HepG2 (cell line): ENCODE results near the gene IFT88. TPM values are rescaled to one million over a fixed set of nuclear protein-coding genes. Genes with fewer than 3 reads are reported as not detected.

Experiments used
- AHR ChIP-seq: IDR thresholded peaks from 2 replicates; pipeline ENCODE4 v1.6.1; 2018; ENCODE audit warnings: missing genetic modification reagents, missing compliant biosample characterization
- BRD4 ChIP-seq: sonication (generic); formaldehyde crosslinking; IDR thresholded peaks from 2 replicates; pipeline ENCODE4 v1.4.0; 2020; ENCODE audit warnings: missing genetic modification reagents
- FOXA3 ChIP-seq: IDR thresholded peaks from 2 replicates; pipeline ENCODE4 v1.6.1; 2016; ENCODE audit warnings: missing genetic modification reagents, missing compliant biosample characterization
- FOXP4 ChIP-seq: sonication (generic); formaldehyde crosslinking; IDR thresholded peaks from 2 replicates; pipeline ENCODE4 v1.4.0; 2020; ENCODE audit warnings: missing genetic modification reagents
- HES4 ChIP-seq: sonication (generic); formaldehyde crosslinking; IDR thresholded peaks from 2 replicates; pipeline ENCODE4 v1.9.0; 2021; ENCODE audit warnings: mild to moderate bottlenecking, missing genetic modification reagents, borderline replicate concordance
- HINFP ChIP-seq: sonication (generic); formaldehyde crosslinking; IDR thresholded peaks from 2 replicates; pipeline ENCODE4 v1.4.0; 2020; ENCODE audit warnings: low read depth, mild to moderate bottlenecking, missing genetic modification reagents
- HNF4A ChIP-seq: sonication (generic); formaldehyde crosslinking; IDR thresholded peaks from 2 replicates; pipeline ENCODE4 v1.4.0; 2020; ENCODE audit warnings: missing genetic modification reagents
- KLF16 ChIP-seq, 2 experiments: sonication (generic) in 1 of 2; formaldehyde crosslinking in 1 of 2; IDR thresholded peaks; 2 replicates each; pipeline versions ENCODE4 v1.6.1 to v1.8.0; 2016 to 2023; ENCODE audit warnings: missing genetic modification reagents in 2 of 2, missing compliant biosample characterization in 1 of 2
- NR2C2 ChIP-seq: sonication (generic); formaldehyde crosslinking; IDR thresholded peaks from 2 replicates; pipeline ENCODE4 v1.4.0; 2020; ENCODE audit warnings: missing genetic modification reagents, mild to moderate bottlenecking, moderate library complexity, borderline replicate concordance
- ONECUT2 ChIP-seq: sonication (generic); formaldehyde crosslinking; IDR thresholded peaks from 2 replicates; pipeline ENCODE4 v1.4.0; 2020; ENCODE audit warnings: missing genetic modification reagents
- PAWR ChIP-seq: sonication (generic); formaldehyde crosslinking; IDR thresholded peaks from 2 replicates; pipeline ENCODE4 v1.4.0; 2020; ENCODE audit warnings: missing genetic modification reagents, mild to moderate bottlenecking, borderline replicate concordance
- PTBP1 ChIP-seq: fragments of 200-400 bp; formaldehyde crosslinking; IDR thresholded peaks from 2 replicates; pipeline ENCODE4 v1.6.1; 2018; ENCODE audit warnings: low read length, low read depth; ENCODE audit not compliant: poor library complexity, severe bottlenecking
- RXRA ChIP-seq: sonication (generic); formaldehyde crosslinking; IDR thresholded peaks from 2 replicates; pipeline ENCODE4 v1.5.1; 2020; ENCODE audit warnings: missing genetic modification reagents
- SETDB1 ChIP-seq: sonication (generic); formaldehyde crosslinking; IDR thresholded peaks from 2 replicates; pipeline ENCODE4 v1.5.1; 2020; ENCODE audit warnings: missing genetic modification reagents, mild to moderate bottlenecking, borderline replicate concordance
- SP5 ChIP-seq: IDR thresholded peaks from 2 replicates; pipeline ENCODE4 v1.6.1; 2016; ENCODE audit warnings: low read depth, borderline replicate concordance
- TRIM24 ChIP-seq: sonication (generic); formaldehyde crosslinking; IDR thresholded peaks from 2 replicates; pipeline ENCODE4 v1.8.0; 2022; ENCODE audit warnings: mild to moderate bottlenecking, missing genetic modification reagents
- ZFP36L1 ChIP-seq: sonication (generic); formaldehyde crosslinking; IDR thresholded peaks from 2 replicates; pipeline ENCODE4 v1.8.0; 2022; ENCODE audit warnings: mild to moderate bottlenecking, missing genetic modification reagents, moderate library complexity
- ZFX ChIP-seq: sonication (generic); formaldehyde crosslinking; IDR thresholded peaks from 2 replicates; pipeline ENCODE4 v1.4.0; 2020; ENCODE audit warnings: mild to moderate bottlenecking, low read depth, missing genetic modification reagents, moderate library complexity
- ZNF12 ChIP-seq: sonication (generic); formaldehyde crosslinking; IDR thresholded peaks from 2 replicates; pipeline ENCODE4 v1.5.0; 2020; ENCODE audit warnings: missing genetic modification reagents
- ZNF33B ChIP-seq: sonication (generic); formaldehyde crosslinking; IDR thresholded peaks from 2 replicates; pipeline ENCODE4 v1.5.1; 2020; ENCODE audit warnings: mild to moderate bottlenecking, missing genetic modification reagents
- ZNF646 ChIP-seq: sonication (generic); formaldehyde crosslinking; IDR thresholded peaks from 2 replicates; pipeline ENCODE4 v1.9.0; 2021; ENCODE audit warnings: mild to moderate bottlenecking, missing genetic modification reagents
- ZNF850 ChIP-seq: sonication (generic); formaldehyde crosslinking; conservative IDR thresholded peaks from 2 replicates; pipeline ENCODE4 v1.9.0; 2021; ENCODE audit warnings: mild to moderate bottlenecking, missing genetic modification reagents
- polyA plus RNA-seq, 8 experiments: library from polyadenylated mRNA; depleted of rRNA in 3 of 8; stranded (reverse) in 7 of 8; unstranded in 1 of 8; fragments of >200 nt; fragmentation: Illumina TruSeq in 4 of 8; extraction: Trizol in 4 of 8; gene quantifications; 2 replicates each; pipeline versions ENCODE4 v1.2.1 to v1.2.3, GENCODE V29; 2011 to 2016; ENCODE audit warnings: low read depth in 4 of 8, missing spikeins in 1 of 8, mixed read lengths in 1 of 8; ENCODE audit not compliant: insufficient read depth in 1 of 8
- total RNA-seq, 5 experiments: library from RNA; depleted of rRNA; stranded (reverse); fragments of >200 nt; fragmentation: Illumina TruSeq; extraction: Trizol; gene quantifications; 2 replicates each; pipeline ENCODE4 v1.2.3, GENCODE V29; 2016; ENCODE audit warnings: low read depth in 1 of 5

Gene IFT88
- total and polyA plus RNA-seq, 2 of the 13 experiments (the other 11 are each of a cell fraction or from before 2014, with no cell fraction given): 8.4 to 19.9 TPM

- TF ChIP-seq ZNF646 (no peak), PAWR (CRISPR knock-in tag) (no peak), KLF16 (CRISPR knock-in tag; IDR thresholded peaks at IDR 0.05) (no peak), AHR (CRISPR knock-in tag) (no peak), HINFP (CRISPR knock-in tag) (no peak), ZNF850 (no peak), NR2C2 (CRISPR knock-in tag) (0 out of 2 replicates have a peak, but pooled peaks have one; percentile 17), SETDB1 (peak; percentile 98), FOXA3 (peak; percentile 91), ZFP36L1 (CRISPR knock-in tag) (no peak), ZNF33B (CRISPR knock-in tag) (no peak), BRD4 (no peak), SP5 (CRISPR knock-in tag) (peak; percentile 49; the same call in 1 of the 2 replicates), PTBP1 (no peak), ONECUT2 (CRISPR knock-in tag) (no peak), HES4 (CRISPR knock-in tag) (no peak), TRIM24 (CRISPR knock-in tag) (peak; percentile 91; the same call in 1 of the 2 replicates), ZNF12 (CRISPR knock-in tag) (peak; percentile 44; the same call in 1 of the 2 replicates), HNF4A (CRISPR knock-in tag) (peak; percentile 81), RXRA (CRISPR knock-in tag) (peak; percentile 32; the same call in 1 of the 2 replicates), FOXP4 (CRISPR knock-in tag) (peak; percentile 35), ZFX (no peak)
Measured at GRCh38 chr13:20534038-20534608, 32.8 kb upstream of the IFT88 start (continued).
